Osteoblast (primary cell): Measurements from ENCODE around the gene IPO11. TPM values are rescaled to one million over a fixed set of nuclear protein-coding genes. Genes with fewer than 3 reads are reported as not detected.
"Not testable (repeated sequence)": the region's sequence is repeated elsewhere in the genome, so short reads cannot be mapped to it uniquely, and the experiment has no call there.

ENCODE experiments used
- DNase-seq: peaks from one replicate; pipeline ENCODE4 v3.0.0; 2011; ENCODE audit warnings: low spot score, mixed read lengths; ENCODE audit not compliant: insufficient read length; ENCODE audit errors: missing footprints
- H2AFZ ChIP-seq: 2 replicates; pipeline ENCODE4 v1.6.0; 2011; ENCODE audit warnings: mild to moderate bottlenecking, low read length
- H3K27ac ChIP-seq: 2 replicates; pipeline ENCODE4 v1.5.1; 2011; ENCODE audit warnings: mild to moderate bottlenecking, low read depth, low read length, moderate library complexity
- H3K27me3 ChIP-seq: 2 replicates; pipeline ENCODE4 v1.6.0; 2012; ENCODE audit warnings: mild to moderate bottlenecking, control low read depth, inconsistent platforms, low read length, moderate library complexity; ENCODE audit not compliant: insufficient read depth
- H3K36me3 ChIP-seq: 2 replicates; pipeline ENCODE4 v1.5.1; 2011; ENCODE audit warnings: mild to moderate bottlenecking, low read length, control low read depth, moderate library complexity; ENCODE audit not compliant: insufficient read depth
- H3K4me1 ChIP-seq: 2 replicates; pipeline ENCODE4 v1.5.1; 2011; ENCODE audit warnings: mild to moderate bottlenecking, low read length, control low read depth, moderate library complexity; ENCODE audit not compliant: insufficient read depth
- H3K4me2 ChIP-seq: 2 replicates; pipeline ENCODE4 v1.6.0; 2011; ENCODE audit warnings: mild to moderate bottlenecking, low read length; ENCODE audit not compliant: insufficient read depth
- H3K4me3 ChIP-seq: fragments of 200-600 bp; sonication (generic); 3 replicates; pipeline ENCODE4 v1.5.1; 2012; ENCODE audit warnings: mild to moderate bottlenecking, low read length, inconsistent platforms; ENCODE audit not compliant: insufficient read depth
- H3K79me2 ChIP-seq: 2 replicates; pipeline ENCODE4 v1.6.0; 2012; ENCODE audit warnings: mild to moderate bottlenecking, low read length, control low read depth, inconsistent platforms; ENCODE audit not compliant: insufficient read depth
- H3K9me3 ChIP-seq: 2 replicates; pipeline ENCODE4 v1.5.1; 2011; ENCODE audit warnings: low read depth, low read length, control low read depth
- H4K20me1 ChIP-seq: 2 replicates; pipeline ENCODE4 v1.6.0; 2012; ENCODE audit warnings: mild to moderate bottlenecking, low read length, control low read depth; ENCODE audit not compliant: insufficient read depth
- CTCF ChIP-seq: IDR thresholded peaks from 2 replicates; pipeline ENCODE4 v1.5.1; 2011; ENCODE audit warnings: mild to moderate bottlenecking, low read depth, low read length, moderate library complexity; ENCODE audit errors: extremely low read depth
- total RNA-seq: library from RNA; depleted of rRNA; stranded (reverse); fragments of >200 nt; gene quantifications from 2 replicates; pipeline ENCODE4 v1.2.3, GENCODE V29; 2012

IPO11 gene
- total RNA-seq, 1 donor: 24.2 TPM

- no peaks in the 10 kb centered on the region for H3K27me3 ChIP-seq
- no peak overlapping the region for H3K27ac ChIP-seq
- TF ChIP-seq CTCF: no peak
- no peaks in the 10 kb centered on the region for H4K20me1 ChIP-seq
- H2AFZ ChIP-seq: no peak overlapping the region
- H3K36me3 ChIP-seq: no peaks in the 10 kb centered on the region
- no peak overlapping the region for H3K4me3 ChIP-seq
- H3K4me2 ChIP-seq: no peak overlapping the region
- peak; percentile 17 for DNase-seq
- no peaks in the 10 kb centered on the region for H3K4me1 ChIP-seq
- H3K79me2 ChIP-seq: no peaks in the 10 kb centered on the region
- no peaks in the 10 kb centered on the region for H3K9me3 ChIP-seq
Observed at GRCh38 chr5:62653864-62654575, 241.5 kb downstream of the IPO11 start.

GRCh38 chr5:62657772-62658171 is 245.2 kb downstream of the IPO11 start:
- H2AFZ ChIP-seq, H3K4me2 ChIP-seq, H3K36me3 ChIP-seq, H4K20me1 ChIP-seq, H3K79me2 ChIP-seq, H3K27me3 ChIP-seq, H3K9me3 ChIP-seq, H3K4me1 ChIP-seq, H3K27ac ChIP-seq, DNase-seq, H3K4me3 ChIP-seq: not testable (repeated sequence)

GRCh38 chr5:62661126-62661525 is 248.6 kb downstream of the IPO11 start:
- Histone ChIP-seq H3K27me3 (no peaks in the 10 kb centered on the region), H3K27ac (no peak overlapping the region), H3K36me3 (no peaks in the 10 kb centered on the region), H4K20me1 (no peaks in the 10 kb centered on the region), H3K4me3 (no peak overlapping the region), H3K4me2 (no peak overlapping the region), H3K79me2 (no peaks in the 10 kb centered on the region), H3K4me1 (no peaks in the 10 kb centered on the region), H3K9me3 (no peaks in the 10 kb centered on the region), H2AFZ (no peak overlapping the region)
- no peak for DNase-seq
- no peak for TF ChIP-seq CTCF

GRCh38 chr5:62662521-62662920 is 250.0 kb downstream of the IPO11 start:
- H4K20me1 ChIP-seq: no peaks in the 10 kb centered on the region
- H3K9me3 ChIP-seq: no peaks in the 10 kb centered on the region
- TF ChIP-seq CTCF: no peak
- H3K27ac ChIP-seq: no peak overlapping the region
- no peak overlapping the region for H3K4me2 ChIP-seq
- DNase-seq: no peak
- no peak overlapping the region for H3K4me3 ChIP-seq
- H3K4me1 ChIP-seq: no peaks in the 10 kb centered on the region
- no peaks in the 10 kb centered on the region for H3K79me2 ChIP-seq
- H3K27me3 ChIP-seq: no peaks in the 10 kb centered on the region
- H3K36me3 ChIP-seq: no peaks in the 10 kb centered on the region
- H2AFZ ChIP-seq: no peak overlapping the region
